GM06990 (cell line): Measurements from ENCODE around the gene SRGAP1.

ENCODE experiments used
- DNase-seq: peaks from one replicate; pipeline ENCODE4 v3.0.0-alpha.2; 2011; ENCODE audit not compliant: insufficient read length; ENCODE audit errors: extremely low read depth
- H3K27me3 ChIP-seq: replicated peaks from 2 replicates; pipeline ENCODE4 v1.6.0; 2011; ENCODE audit warnings: low read length; ENCODE audit not compliant: control insufficient read depth, insufficient read depth
- H3K36me3 ChIP-seq: 2 replicates; pipeline ENCODE4 v1.5.1; 2011; ENCODE audit warnings: low read length; ENCODE audit not compliant: control insufficient read depth, insufficient read depth
- H3K4me3 ChIP-seq: replicated peaks from 2 replicates; pipeline ENCODE4 v1.5.1; 2011; ENCODE audit warnings: low read depth, mild to moderate bottlenecking, control low read depth, low read length
- CTCF ChIP-seq: IDR thresholded peaks from 2 replicates; pipeline ENCODE4 v1.5.1; 2011; ENCODE audit warnings: low read length, control low read depth, mild to moderate bottlenecking, inconsistent platforms; ENCODE audit not compliant: insufficient read depth, poor library complexity, severe bottlenecking

The SRGAP1 gene

GRCh38 chr12:63958876-63959580, 114.5 kb downstream of the SRGAP1 start:
- H3K4me3 ChIP-seq = no peak overlapping the region
- no peaks in the 10 kb centered on the region for H3K27me3 ChIP-seq
- no peaks in the 10 kb centered on the region for H3K36me3 ChIP-seq
- no peak for TF ChIP-seq CTCF
- no peak for DNase-seq

- no peak overlapping the region for H3K4me3 ChIP-seq
- H3K27me3 ChIP-seq = no peaks in the 10 kb centered on the region
- no peaks in the 10 kb centered on the region for H3K36me3 ChIP-seq
- TF ChIP-seq CTCF = no peak
- DNase-seq = no peak
These were observed 116.5 kb downstream of the SRGAP1 start for GRCh38 chr12:63961048-63961447.

- Histone ChIP-seq H3K27me3 (no peaks in the 10 kb centered on the region), H3K4me3 (no peak overlapping the region), H3K36me3 (no peaks in the 10 kb centered on the region)
- DNase-seq = no peak
- TF ChIP-seq CTCF = no peak
These were observed 117.0 kb downstream of the SRGAP1 start for GRCh38 chr12:63961543-63961942.

GRCh38 chr12:63963868-63964267, 119.4 kb downstream of the SRGAP1 start:
- DNase-seq = no peak
- H3K4me3 ChIP-seq = no peak overlapping the region
- no peaks in the 10 kb centered on the region; the same call in 1 of the 2 replicates for H3K27me3 ChIP-seq
- no peaks in the 10 kb centered on the region for H3K36me3 ChIP-seq
- TF ChIP-seq CTCF = no peak

- Histone ChIP-seq H3K4me3 (no peak overlapping the region), H3K27me3 (no peaks in the 10 kb centered on the region; the same call in 1 of the 2 replicates), H3K36me3 (no peaks in the 10 kb centered on the region)
- no peak for DNase-seq
- TF ChIP-seq CTCF = no peak
These were observed 119.8 kb downstream of the SRGAP1 start for GRCh38 chr12:63964301-63964700.

- Histone ChIP-seq H3K4me3 (no peak overlapping the region), H3K36me3 (no peaks in the 10 kb centered on the region), H3K27me3 (no peaks in the 10 kb centered on the region; the same call in 1 of the 2 replicates)
- TF ChIP-seq CTCF = no peak
- no peak for DNase-seq
These were observed 121.6 kb downstream of the SRGAP1 start for GRCh38 chr12:63965936-63966605.
